Natural killer cell (primary cell): Measurements from ENCODE around the gene RTN4. TPM values are rescaled to one million over a fixed set of nuclear protein-coding genes. Genes with fewer than 3 reads are reported as not detected.

Experiments
- ATAC-seq, 3 donors: fragments of 150-1000 bp in 2 of 3; fragments of 200-7000 bp in 1 of 3; cut with Tn5 transposase; 1 replicate in 1 of 3; 2 replicates in 2 of 3; pipeline ENCODE4 v1.10.0; 2021; ENCODE audit warnings: mild to moderate bottlenecking in 2 of 3, moderate library complexity in 2 of 3
- DNase-seq, 2 donors: peaks; one replicate each; pipeline versions ENCODE4 v3.0.0 to v3.0.0-alpha.2; 2013 to 2021; ENCODE audit warnings: mixed read lengths in 1 of 2
- H3K27ac ChIP-seq: one replicate; pipeline ENCODE4 v1.5.1; 2013; ENCODE audit warnings: mild to moderate bottlenecking, low read length
- H3K27me3 ChIP-seq: one replicate; pipeline ENCODE4 v1.6.1; 2013; ENCODE audit warnings: low read length; ENCODE audit not compliant: control insufficient read depth, insufficient read depth
- H3K36me3 ChIP-seq: one replicate; pipeline ENCODE4 v1.6.1; 2013; ENCODE audit warnings: low read length; ENCODE audit not compliant: control insufficient read depth, insufficient read depth
- H3K4me1 ChIP-seq: one replicate; pipeline ENCODE4 v1.6.1; 2013; ENCODE audit warnings: low read length; ENCODE audit not compliant: control insufficient read depth, insufficient read depth
- H3K4me3 ChIP-seq: one replicate; pipeline ENCODE4 v1.5.1; 2013; ENCODE audit warnings: low read length
- H3K9me3 ChIP-seq: one replicate; pipeline ENCODE4 v1.6.1; 2013; ENCODE audit warnings: low read length; ENCODE audit not compliant: control insufficient read depth, insufficient read depth
- H3K27ac Mint-ChIP-seq, 2 donors: one replicate each; pipeline ENCODE4 v1.8.0; 2022; ENCODE audit warnings: mild to moderate bottlenecking in 2 of 2, mixed read lengths in 2 of 2, moderate library complexity in 1 of 2
- H3K27me3 Mint-ChIP-seq, 2 donors: one replicate each; pipeline ENCODE4 v1.8.0; 2022; ENCODE audit warnings: low read depth in 2 of 2, mixed read lengths in 2 of 2
- H3K36me3 Mint-ChIP-seq: one replicate; pipeline ENCODE4 v1.8.0; 2022; ENCODE audit warnings: mixed read lengths
- H3K4me1 Mint-ChIP-seq, 2 donors: one replicate each; pipeline ENCODE4 v1.8.0; 2022; ENCODE audit warnings: mixed read lengths in 2 of 2
- H3K4me3 Mint-ChIP-seq: one replicate; pipeline ENCODE4 v1.8.0; 2022; ENCODE audit warnings: mild to moderate bottlenecking, moderate library complexity, mixed read lengths
- H3K9me3 Mint-ChIP-seq, 2 donors: one replicate each; pipeline ENCODE4 v1.8.0; 2022; ENCODE audit warnings: mixed read lengths in 2 of 2
- CTCF ChIP-seq: fragments of 200-600 bp; IDR thresholded peaks from one replicate; pipeline ENCODE4 v1.8.0; 2022; ENCODE audit warnings: antibody characterized with exemption
- WGBS: methylation state at CpG from one replicate; pipeline ENCODE4 v1.1.7; 2013; ENCODE audit warnings: missing lambda C conversion rate; ENCODE audit not compliant: insufficient coverage; 5-methylcytosine and 5-hydroxymethylcytosine counted together
- intact Hi-C: fragments of 100-400 bp; cut with micrococcal nuclease; formaldehyde crosslinking; loops from one replicate; pipeline ENCODE4 v1.14.2; 2022
- total RNA-seq, 4 donors: library from RNA; stranded (reverse); fragments of 120-200 nt in 1 of 4; gene quantifications; one replicate each; pipeline versions ENCODE4 v1.2.3 to v1.2.4, GENCODE V29; 2013 to 2022

Gene RTN4
- 100 to 1,000 TPM; 100 to 117 (median 109) TPM for total RNA-seq
- total RNA-seq (2013), result 69.8 TPM

- H3K27ac Mint-ChIP-seq, result peak within 1 kb of the TSS; percentile 93 to 99
- H3K9me3 Mint-ChIP-seq, result no peaks in the 10 kb centered on the region
- 0% methylated on average over 64 of the region's 66 CpGs for WGBS
- peak; percentile 87 to 97 (median 91) for ATAC-seq
- Histone ChIP-seq H3K27ac (peak within 1 kb of the TSS; percentile 92), H3K27me3 (no peaks in the 10 kb centered on the region), H3K4me1 (peaks cover 23% of the 10 kb centered on the region), H3K36me3 (no peaks in the 10 kb centered on the region), H3K9me3 (no peaks in the 10 kb centered on the region), H3K4me3 (peak within 1 kb of the TSS; percentile 85)
- H3K36me3 Mint-ChIP-seq, result no peaks in the 10 kb centered on the region
- peaks cover 63 to 73% of the 10 kb centered on the region in 2 donors for H3K4me1 Mint-ChIP-seq
- peak within 1 kb of the TSS; percentile 96 for H3K4me3 Mint-ChIP-seq
- no peaks in the 10 kb centered on the region for H3K27me3 Mint-ChIP-seq
- DNase-seq, result peak; percentile 96 to 99
- TF ChIP-seq CTCF, result no peak
- intact Hi-C loops, result loop anchor here (2.0 to 5.0 kb wide), 7 partner anchors 40 to 567 kb away; partner anchors contain the start of genes CCDC88A, CLHC1, PPP4R3B and RPS27A
These were observed at the start of gene RTN4 for GRCh38 chr2:55050100-55050994. Gene RTN4, minus strand, starts transcription at chr2:55050451. Its CDS starts 151 bp downstream, at chr2:55050300.

GRCh38 chr2:55099493-55099877 is 49.2 kb upstream of the RTN4 start:
- Mint-ChIP-seq H3K27ac (no peak overlapping the region), H3K27me3 (no peaks in the 10 kb centered on the region), H3K9me3 (no peaks in the 10 kb centered on the region), H3K4me1 (no peaks in the 10 kb centered on the region), H3K4me3 (no peak overlapping the region), H3K36me3 (no peaks in the 10 kb centered on the region)
- H3K27ac ChIP-seq, result no peak overlapping the region
- ATAC-seq, result no peak
- no peaks in the 10 kb centered on the region for H3K9me3 ChIP-seq
- H3K36me3 ChIP-seq, result no peaks in the 10 kb centered on the region
- H3K27me3 ChIP-seq, result no peaks in the 10 kb centered on the region
- no peak overlapping the region for H3K4me3 ChIP-seq
- intact Hi-C loops, result no loop called here
- no CpG with 5 or more reads among the region's 2 CpGs for WGBS
- no peak for TF ChIP-seq CTCF
- H3K4me1 ChIP-seq, result no peaks in the 10 kb centered on the region
- no peak for DNase-seq

DNA sequence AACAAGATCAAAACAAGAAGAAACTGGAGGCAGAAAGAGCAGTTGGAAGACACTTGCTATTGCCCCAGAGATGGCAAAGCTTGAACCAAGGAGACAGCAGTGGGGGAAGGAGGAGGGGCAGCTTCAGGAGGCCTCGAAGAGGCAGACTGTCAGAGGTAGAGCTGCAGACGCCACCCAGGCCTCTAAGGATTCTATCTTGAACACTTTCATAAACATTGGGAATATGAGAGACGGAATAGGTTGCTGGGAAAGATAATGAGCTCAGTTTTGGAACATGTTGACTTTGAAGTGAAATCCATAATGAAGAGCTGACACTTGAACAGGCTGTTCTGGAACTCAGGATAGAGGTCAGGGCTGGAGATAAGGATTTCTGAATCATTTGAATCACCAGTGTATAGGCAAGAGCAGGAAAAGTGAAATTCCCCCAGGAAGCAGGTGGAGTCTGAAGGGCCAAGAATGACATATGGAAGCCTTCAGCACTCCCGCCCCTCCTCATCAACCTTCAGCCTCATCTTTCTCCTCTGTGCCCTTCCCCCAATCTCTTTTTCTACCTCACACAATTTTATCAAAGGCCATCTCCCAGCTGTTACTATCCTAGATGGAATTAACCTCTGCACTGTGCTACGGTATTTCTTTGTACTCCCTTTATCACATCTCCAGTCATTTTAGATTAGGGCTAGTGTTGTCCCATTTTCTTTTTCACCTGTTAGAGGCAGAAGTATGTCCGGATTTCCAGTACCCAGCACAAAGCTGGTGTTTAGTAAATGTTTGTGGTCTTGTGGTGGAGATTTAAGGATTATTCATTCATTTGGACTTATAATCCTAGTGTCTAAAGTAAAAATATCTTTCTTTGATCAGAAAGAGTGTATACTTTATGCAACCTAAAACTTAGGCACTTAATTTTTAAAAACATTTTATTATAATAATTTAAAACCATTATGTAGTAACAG is 47.5 kb upstream of the RTN4 start:
- Mint-ChIP-seq H3K27ac (no peak overlapping the region), H3K27me3 (no peaks in the 10 kb centered on the region), H3K4me1 (no peaks in the 10 kb centered on the region), H3K9me3 (no peaks in the 10 kb centered on the region), H3K4me3 (no peak overlapping the region), H3K36me3 (no peaks in the 10 kb centered on the region)
- intact Hi-C loops, result no loop called here
- Histone ChIP-seq H3K4me1 (no peaks in the 10 kb centered on the region), H3K27me3 (no peaks in the 10 kb centered on the region), H3K9me3 (no peaks in the 10 kb centered on the region), H3K27ac (no peak overlapping the region), H3K4me3 (no peak overlapping the region), H3K36me3 (no peaks in the 10 kb centered on the region)
- 93% methylated on average over 6 of the region's 6 CpGs for WGBS
- ATAC-seq (no peak), DNase-seq (no peak)
- no peak for TF ChIP-seq CTCF
